Skin epidermis (tissue), 12 donors: ENCODE data around the gene KCNN1.
"Not testable (repeated sequence)": the region's sequence is repeated elsewhere in the genome, so short reads cannot be mapped to it uniquely, and the experiment has no call there.

ENCODE experiments used
- H3K27ac ChIP-seq, 21 experiments: fragments of 200-600 bp; sonication (generic) in 11 of 21; one replicate each; pipeline ENCODE4 v1.5.0; 2020; ENCODE audit warnings: mild to moderate bottlenecking in 3 of 21, inconsistent platforms in 2 of 21, moderate library complexity in 2 of 21
- H3K4me3 ChIP-seq, 7 experiments: fragments of 200-600 bp; sonication (generic) in 2 of 7; one replicate each; pipeline ENCODE4 v1.5.0; 2020; ENCODE audit warnings: inconsistent platforms in 2 of 7, mild to moderate bottlenecking in 2 of 7, moderate library complexity in 1 of 7

The KCNN1 gene

GRCh38 chr19:17998827-17999150 lies 31.9 kb downstream of the KCNN1 start:
- peak overlapping the region in 1 of 21 experiments; percentile 32 for H3K27ac ChIP-seq
- H3K4me3 ChIP-seq, result no peak overlapping the region

GRCh38 chr19:17999684-18000479 lies 33.0 kb downstream of the KCNN1 start:
- peak overlapping the region; percentile 12 to 94 (median 87) for H3K27ac ChIP-seq

GRCh38 chr19:18000480-18000914 lies 33.6 kb downstream of the KCNN1 start:
- H3K27ac ChIP-seq, result peak overlapping the region; percentile 12 to 94 (median 87)
- peak overlapping the region; percentile 53 to 79 (median 63) for H3K4me3 ChIP-seq

More at GRCh38 chr19:17999684-18000479, 33.0 kb downstream of the KCNN1 start:
- peak overlapping the region in 1 of 7 experiments; percentile 70 for H3K4me3 ChIP-seq

GRCh38 chr19:18000915-18001776 lies 34.2 kb downstream of the KCNN1 start:
- Histone ChIP-seq H3K4me3 (peak overlapping the region; percentile 53 to 79 (median 63)), H3K27ac (peak overlapping the region; percentile 12 to 94 (median 87))

GRCh38 chr19:18001777-18002345 lies 35.0 kb downstream of the KCNN1 start:
- Histone ChIP-seq H3K27ac (peak overlapping the region; percentile 12 to 94 (median 87)), H3K4me3 (peak overlapping the region; percentile 53 to 79 (median 63))

- Histone ChIP-seq H3K27ac (peak overlapping the region in 16 of 21 experiments; percentile 79 to 94 (median 87)), H3K4me3 (peak overlapping the region; percentile 53 to 79 (median 63))
These were observed 35.5 kb downstream of the KCNN1 start for GRCh38 chr19:18002347-18002850.

- not testable (repeated sequence) for H3K27ac ChIP-seq, H3K4me3 ChIP-seq
These were observed 38.8 kb downstream of the KCNN1 start for GRCh38 chr19:18005750-18006149.

- Histone ChIP-seq H3K4me3 (peak overlapping the region; percentile 34 to 47 (median 44)), H3K27ac (peak overlapping the region; percentile 8 to 90 (median 72))
These were observed 40.4 kb downstream of the KCNN1 start for GRCh38 chr19:18007044-18007916.

- H3K4me3 ChIP-seq, result peak within 1 kb of the TSS; percentile 34 to 47 (median 44)
- H3K27ac ChIP-seq, result peak within 1 kb of the TSS; percentile 8 to 90 (median 73)
These were observed 41.2 kb downstream of the KCNN1 start, which contains the start of gene ARRDC2 for GRCh38 chr19:18007917-18008673. ARRDC2 (plus strand) TSS chr19:18008170; CDS start chr19:18008311, 141 bp downstream.

GRCh38 chr19:18008814-18009213 lies 41.9 kb downstream of the KCNN1 start:
- Histone ChIP-seq H3K4me3 (peak overlapping the region; percentile 34 to 47 (median 44)), H3K27ac (peak overlapping the region in 20 of 21 experiments; percentile 29 to 90 (median 72))

GRCh38 chr19:18009412-18010066 lies 42.6 kb downstream of the KCNN1 start:
- H3K4me3 ChIP-seq, result peak overlapping the region in 6 of 7 experiments; percentile 34 to 47 (median 44)
- H3K27ac ChIP-seq, result peak overlapping the region in 8 of 21 experiments; percentile 39 to 90 (median 72)

- Histone ChIP-seq H3K4me3 (peak overlapping the region in 1 of 7 experiments; percentile 47), H3K27ac (peak overlapping the region in 4 of 21 experiments; percentile 5 to 78 (median 58))
These were observed 43.2 kb downstream of the KCNN1 start for GRCh38 chr19:18010149-18010548.

- no peak overlapping the region for H3K4me3 ChIP-seq
- peak overlapping the region in 7 of 21 experiments; percentile 5 to 61 (median 18) for H3K27ac ChIP-seq
These were observed 46.6 kb downstream of the KCNN1 start for GRCh38 chr19:18013210-18014111.

GRCh38 chr19:18014197-18014596 lies 47.3 kb downstream of the KCNN1 start:
- Histone ChIP-seq H3K27ac (peak overlapping the region in 6 of 21 experiments; percentile 7 to 61 (median 27)), H3K4me3 (no peak overlapping the region)

- H3K4me3 ChIP-seq, result no peak overlapping the region
- peak overlapping the region in 18 of 21 experiments; percentile 48 to 95 (median 67) for H3K27ac ChIP-seq
These were observed 49.5 kb downstream of the KCNN1 start for GRCh38 chr19:18016209-18016910.
